NCI-H524 (cell line): ENCODE results near the gene CAMTA1.

ENCODE experiments used
- DNase-seq, 2 experiments: peaks; one replicate each; lab custom pipeline; 2025; lab: John Stamatoyannopoulos, UW

CAMTA1 gene

GRCh38 chr1:7229696-7230631 lies 444.7 kb downstream of the CAMTA1 start:
- peak in 1 of 2 experiments; percentile 31 for DNase-seq

DNA sequence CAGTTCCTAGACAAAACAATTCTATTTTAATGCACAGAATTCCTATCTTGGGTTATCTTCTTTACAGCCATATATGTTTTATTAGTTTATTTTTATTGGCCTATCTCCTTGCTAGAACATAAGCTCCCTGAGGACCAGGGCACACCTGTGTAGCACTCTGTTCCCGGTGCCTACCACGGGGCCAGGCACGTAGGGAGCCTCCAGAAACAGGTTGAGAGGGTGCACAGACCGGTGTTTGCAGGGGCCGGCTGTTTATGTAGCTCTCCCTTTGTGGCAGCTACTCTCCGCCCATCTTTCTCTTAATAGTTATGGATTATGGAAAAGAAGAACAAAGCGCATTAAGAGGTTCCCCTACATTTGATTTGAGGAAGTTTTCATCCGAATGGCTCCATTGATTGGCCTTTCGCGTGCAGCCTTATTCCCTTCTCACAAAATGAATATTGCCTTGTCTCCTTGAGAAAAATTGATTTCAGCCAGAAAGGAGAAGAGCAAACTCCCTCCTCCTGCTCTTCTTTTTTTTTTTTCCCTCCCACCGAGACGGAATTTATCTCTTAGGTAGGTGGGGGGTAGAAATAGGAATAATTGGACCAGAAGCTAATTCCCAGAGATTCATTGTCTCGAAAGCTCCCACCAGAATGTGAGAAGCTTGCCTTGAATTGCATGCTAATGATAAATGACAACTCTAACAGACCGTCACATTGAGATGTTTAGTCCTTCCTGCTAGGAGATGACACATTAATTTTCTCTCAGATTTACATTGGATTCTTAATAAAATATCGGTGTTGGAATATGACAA lies 447.4 kb downstream of the CAMTA1 start:
- DNase-seq: no peak

DNA sequence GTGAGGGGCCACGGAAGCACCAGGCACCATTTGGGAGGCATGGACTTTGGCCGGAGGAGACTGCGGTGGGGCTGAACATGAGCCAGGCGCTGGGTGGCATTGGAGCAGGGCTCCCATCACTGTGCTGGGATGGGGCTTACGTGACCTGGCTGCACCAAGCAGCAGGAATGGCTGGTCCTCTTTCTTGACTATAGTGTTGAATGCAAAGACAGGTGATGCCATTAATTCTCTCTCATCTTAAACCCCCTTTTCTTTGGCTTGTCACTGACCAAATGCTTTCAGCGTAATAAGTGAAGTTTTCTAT lies 447.9 kb downstream of the CAMTA1 start:
- no peak for DNase-seq

DNA sequence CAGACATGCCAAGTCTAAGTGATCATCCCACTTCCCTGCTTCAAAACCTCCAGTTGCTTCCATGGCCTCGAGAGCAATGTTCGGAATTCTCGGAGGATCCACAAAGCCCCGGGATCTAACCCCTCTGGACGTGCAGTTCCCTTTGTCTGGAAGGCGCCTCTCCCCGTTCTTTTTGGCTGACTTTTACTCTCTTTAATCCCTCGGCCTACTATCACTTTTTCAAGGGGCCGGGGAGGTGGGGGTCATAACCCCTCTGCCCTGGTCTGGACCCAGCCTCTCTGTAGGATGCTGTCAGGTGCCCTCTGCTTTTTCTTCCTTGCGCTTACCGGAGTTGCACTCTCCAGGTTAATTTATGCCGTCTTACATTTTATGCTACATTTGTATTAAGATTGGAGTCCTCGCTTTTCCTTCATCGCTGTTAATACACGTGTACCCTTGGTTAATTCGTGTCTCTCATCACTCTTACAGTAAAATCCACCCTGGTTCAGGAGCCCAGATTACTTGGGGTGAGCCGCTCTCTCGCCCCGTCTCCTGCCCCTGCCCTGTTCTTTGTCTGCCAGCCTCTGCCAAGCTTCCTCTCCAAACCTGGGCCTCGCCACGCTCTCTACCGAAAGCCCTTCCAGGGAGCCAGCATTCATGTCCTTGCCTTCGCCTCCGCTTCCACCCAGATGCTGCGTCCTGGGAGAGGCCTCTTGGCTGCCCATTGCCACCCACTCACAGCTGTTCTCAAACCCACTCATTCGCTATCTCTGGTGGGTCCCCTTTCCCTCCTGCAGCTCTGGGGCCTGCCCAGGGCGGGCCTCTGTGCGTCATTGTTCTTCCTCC lies 448.6 kb downstream of the CAMTA1 start:
- no peak for DNase-seq

- DNase-seq: no peak
These were observed 449.2 kb downstream of the CAMTA1 start for GRCh38 chr1:7234471-7234755.

- no peak for DNase-seq
These were observed 450.7 kb downstream of the CAMTA1 start for GRCh38 chr1:7235871-7236517.

- no peak for DNase-seq
These were observed 451.7 kb downstream of the CAMTA1 start for GRCh38 chr1:7236844-7237515.

DNA sequence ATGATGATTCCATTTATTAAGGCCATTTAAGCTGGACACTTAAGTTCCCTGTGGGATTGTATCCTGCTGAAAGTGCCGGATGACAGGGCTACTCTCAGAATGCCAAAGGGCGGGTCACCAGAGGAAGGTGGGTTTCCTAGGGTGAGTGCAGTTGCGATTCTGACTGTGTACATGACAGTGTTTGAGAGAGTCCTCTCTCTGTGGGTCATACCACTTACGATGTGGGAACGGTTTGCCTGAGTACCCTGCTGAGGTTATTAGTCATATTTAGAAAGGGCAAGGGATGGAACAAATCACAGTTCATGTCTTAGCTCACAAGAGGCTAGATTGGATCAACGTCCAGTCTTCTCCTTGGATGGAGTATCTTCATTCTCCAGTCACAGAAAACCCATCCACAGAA lies 461.9 kb downstream of the CAMTA1 start:
- no peak for DNase-seq

- peak in 1 of 2 experiments; percentile 55 for DNase-seq
These were observed 462.7 kb downstream of the CAMTA1 start for GRCh38 chr1:7247791-7248548.

DNA sequence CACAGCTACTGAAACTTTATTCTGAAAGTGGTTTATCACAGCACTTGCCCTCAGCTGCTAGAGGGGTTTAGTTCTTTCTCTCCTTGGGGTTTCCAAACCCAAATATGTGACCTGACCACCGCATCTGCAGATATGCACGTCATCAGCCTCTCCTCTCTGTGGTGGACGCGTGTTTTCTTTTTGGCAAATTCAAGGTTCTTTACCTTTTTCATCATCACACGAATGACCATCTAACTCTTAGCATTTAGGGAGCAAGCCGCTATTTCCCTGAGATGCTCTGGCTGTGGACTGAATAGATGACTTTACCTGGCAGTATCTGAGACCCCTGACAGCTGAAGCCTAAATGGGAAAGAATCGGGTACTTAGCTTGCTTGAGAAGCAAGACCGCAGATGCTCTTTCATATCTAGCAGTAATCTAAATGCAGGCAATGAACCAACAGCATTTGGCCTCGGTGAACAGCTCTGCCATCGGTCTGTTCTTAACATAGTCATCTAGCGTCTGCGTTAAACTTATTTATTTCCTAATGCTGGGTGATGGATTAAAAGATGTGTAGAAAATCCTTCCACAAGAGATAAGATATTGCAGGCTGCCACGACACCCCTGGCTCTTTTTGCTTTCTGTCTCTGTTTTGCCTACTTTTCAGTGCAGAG lies 463.4 kb downstream of the CAMTA1 start:
- no peak for DNase-seq

- no peak for DNase-seq
These were observed 464.3 kb downstream of the CAMTA1 start for GRCh38 chr1:7249516-7249915.

GRCh38 chr1:7250176-7250575 lies 464.9 kb downstream of the CAMTA1 start:
- DNase-seq: no peak

- DNase-seq: no peak
These were observed 465.6 kb downstream of the CAMTA1 start for GRCh38 chr1:7250597-7251453.

GRCh38 chr1:7251454-7251800 lies 466.2 kb downstream of the CAMTA1 start:
- DNase-seq: no peak

DNA sequence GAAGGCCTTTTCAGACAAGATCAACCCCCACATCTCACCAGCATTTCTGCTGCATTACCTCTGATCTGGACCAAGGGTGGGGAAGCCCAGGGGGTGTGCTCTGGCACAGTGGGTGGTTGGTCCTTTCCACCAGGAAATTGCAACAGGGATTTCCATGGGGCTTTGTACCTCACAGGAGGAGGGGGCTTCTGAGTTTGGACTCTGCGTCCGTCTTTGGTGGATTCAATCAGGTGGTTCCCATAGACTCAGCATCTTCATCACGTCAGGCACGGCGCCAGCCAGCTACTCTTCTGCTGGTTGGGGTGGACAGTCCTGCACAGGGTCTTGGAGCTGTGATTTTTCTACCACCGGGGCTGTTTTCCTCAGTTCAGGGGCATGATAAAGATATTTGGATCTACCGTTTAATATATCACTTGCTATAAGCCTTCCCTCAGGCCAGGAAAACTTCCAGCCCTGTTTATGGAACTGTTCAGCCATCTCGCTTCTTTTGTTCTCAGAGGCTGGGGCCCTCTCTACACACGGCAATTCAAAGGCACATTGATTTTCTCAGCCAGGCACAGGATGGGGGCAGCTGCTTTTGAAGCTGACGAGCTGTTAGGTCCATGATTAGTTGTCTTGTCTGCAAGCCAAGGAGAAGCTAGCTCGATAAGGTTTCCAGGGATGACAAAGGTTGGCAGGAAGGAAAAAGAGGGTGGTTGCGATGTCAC lies 467.3 kb downstream of the CAMTA1 start:
- no peak for DNase-seq

DNA sequence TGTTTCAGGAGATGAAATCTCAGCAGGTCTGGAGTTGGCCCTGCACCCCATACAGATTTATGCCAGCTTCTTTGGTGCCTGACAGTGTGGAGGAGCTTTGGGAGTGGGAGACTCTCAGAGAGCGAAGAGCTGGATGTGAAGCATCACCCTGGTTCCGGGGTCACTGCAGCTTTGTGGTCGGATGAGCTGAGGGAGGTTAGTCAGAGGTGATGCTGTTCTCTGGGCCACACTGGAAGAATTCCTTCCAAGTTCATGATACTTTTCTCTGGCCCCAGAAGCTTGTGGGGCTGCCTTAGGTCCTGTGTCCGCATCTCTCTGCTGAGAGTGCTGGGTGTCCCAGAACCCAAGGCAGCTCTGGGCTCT lies 467.8 kb downstream of the CAMTA1 start:
- no peak for DNase-seq

DNA sequence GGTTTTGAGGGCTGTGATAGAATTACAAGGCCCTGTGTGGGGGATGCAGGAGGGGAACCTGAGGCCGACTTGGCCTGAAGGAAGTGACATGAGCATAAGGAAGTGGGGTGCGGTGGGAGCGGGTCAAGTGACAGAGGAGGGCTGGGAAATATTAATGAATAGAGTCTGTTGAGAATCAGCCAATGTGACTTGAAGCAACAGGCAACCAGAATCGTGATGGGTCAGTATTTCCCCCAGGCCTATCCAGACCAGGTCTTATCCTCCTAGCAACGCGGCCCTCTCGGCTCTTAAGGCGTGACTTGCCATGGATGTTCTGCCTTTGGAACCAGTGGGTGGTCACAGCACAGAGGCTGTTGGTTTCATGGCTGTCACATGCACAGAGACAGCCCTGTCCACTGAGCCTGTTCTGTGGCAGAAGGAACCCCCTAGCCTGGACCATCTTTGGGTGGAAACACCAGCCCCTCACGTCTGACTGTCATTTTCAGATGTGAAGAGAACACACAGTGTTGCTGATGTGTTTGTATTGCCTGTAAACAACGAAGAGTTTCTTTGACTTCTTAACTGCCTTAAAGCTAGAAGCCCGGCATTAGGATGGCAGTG lies 468.8 kb downstream of the CAMTA1 start:
- DNase-seq: no peak

- no peak for DNase-seq
These were observed 470.2 kb downstream of the CAMTA1 start for GRCh38 chr1:7255303-7256058.
